HUDEP-2 (cell line): ENCODE data around the gene OR10AD1.

Experiments
- DNase-seq, 76 experiments: peaks; one replicate each; lab custom pipeline; 2025; ENCODE audit not compliant: unreplicated experiment in 76 of 76; lab: John Stamatoyannopoulos, UW

Gene OR10AD1

GRCh38 chr12:48192861-48193260 is 10.2 kb downstream of the OR10AD1 start:
- no peak for DNase-seq

- DNase-seq = no peak
Measured at GRCh38 chr12:48191096-48191495, 12.0 kb downstream of the OR10AD1 start.

DNA sequence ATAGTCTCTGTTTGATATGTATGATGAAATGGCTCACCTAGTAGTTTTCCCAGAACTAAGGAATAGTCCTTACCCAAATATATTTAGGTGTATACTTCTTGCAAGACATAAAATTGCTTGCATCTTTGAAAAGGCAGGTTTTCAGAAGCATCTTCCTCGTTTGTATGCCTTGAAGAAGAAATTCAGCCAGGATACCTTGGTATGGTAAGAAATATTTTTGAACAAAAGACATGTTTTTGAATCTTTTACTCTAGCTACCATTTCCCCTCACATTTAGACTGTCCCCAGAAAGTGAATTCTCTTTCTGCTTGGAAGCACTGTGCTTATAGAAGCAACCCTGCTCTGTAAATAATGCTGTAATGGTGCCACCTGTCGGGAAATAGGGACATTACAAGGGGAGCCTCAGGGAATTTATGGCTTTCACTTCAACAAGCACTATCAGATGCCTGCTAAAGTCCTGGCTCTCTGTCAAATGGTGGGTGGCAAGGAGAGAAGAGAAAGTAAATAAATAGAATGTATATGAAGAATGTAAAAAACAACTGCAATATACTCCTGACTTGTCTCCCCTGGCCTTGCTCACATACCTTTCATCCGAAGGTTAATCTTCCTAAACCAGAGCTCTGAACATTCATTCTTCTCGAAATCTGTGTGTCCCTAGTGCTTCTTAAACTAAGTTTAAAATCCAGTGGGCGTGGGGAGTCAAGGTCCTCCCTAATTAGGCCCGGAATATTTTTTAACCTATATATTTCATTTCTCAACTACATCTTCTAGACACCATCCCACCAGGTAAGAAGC is 13.6 kb downstream of the OR10AD1 start:
- peak in 61 of 76 experiments; percentile 7 to 81 (median 47) for DNase-seq

- DNase-seq = no peak
Measured at GRCh38 chr12:48187916-48188695, 15.0 kb downstream of the OR10AD1 start.

DNA sequence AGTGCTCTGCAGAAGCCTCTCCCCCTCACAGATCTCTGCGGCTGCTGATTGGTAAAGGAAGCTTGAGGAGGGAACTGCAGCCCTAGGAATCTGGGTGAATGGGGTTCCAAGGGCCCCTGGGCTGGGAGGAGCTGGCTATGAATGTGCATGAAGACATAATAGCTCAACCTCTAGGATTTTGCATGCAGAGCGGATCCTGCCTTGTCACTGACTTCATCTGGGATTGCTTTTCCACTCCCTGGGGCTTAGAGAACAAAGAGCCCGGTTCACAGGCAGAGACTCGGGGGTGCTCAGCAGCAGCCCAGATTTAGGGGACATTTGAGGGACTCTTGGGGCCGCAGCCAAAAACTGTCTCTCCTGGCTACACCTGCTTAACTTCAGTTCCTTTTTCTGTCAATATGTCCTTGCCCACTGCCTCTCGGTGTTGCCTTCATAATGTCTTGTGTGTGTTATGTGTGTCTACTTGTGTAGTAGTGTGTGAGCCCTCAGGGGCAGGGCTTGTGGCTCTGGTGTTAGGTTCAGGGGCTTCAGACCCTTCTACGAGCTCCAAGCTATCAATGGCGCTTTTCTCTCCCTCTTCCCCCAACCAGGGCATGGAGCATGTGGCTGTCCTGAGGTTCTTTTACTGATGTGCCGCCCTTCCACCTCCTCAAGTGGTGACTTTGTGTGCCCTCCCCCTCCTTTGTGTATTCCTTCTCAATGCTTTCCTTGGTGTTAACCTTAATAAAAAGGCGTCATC is 17.7 kb downstream of the OR10AD1 start:
- no peak for DNase-seq

DNA sequence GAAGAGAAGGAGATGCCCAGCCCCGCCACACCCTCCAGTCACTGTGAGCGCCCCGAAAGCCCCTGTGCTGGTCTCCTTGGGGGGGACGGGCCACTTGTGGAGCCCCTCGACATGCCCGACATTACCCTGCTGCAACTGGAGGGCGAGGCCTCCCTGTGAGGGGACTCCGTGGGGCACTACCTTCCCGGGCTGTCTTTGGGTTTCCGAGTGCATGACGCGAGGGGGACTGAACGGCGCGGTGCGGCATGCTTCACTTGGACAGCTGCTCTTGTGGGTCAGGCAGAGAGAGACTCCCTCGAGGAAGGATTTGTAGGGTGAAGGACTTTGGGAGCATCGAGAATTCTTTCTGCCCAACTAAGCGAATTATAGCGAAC is 18.6 kb downstream of the OR10AD1 start:
- no peak for DNase-seq

- no peak for DNase-seq
Measured at GRCh38 chr12:48183876-48184548, 19.1 kb downstream of the OR10AD1 start.

DNA sequence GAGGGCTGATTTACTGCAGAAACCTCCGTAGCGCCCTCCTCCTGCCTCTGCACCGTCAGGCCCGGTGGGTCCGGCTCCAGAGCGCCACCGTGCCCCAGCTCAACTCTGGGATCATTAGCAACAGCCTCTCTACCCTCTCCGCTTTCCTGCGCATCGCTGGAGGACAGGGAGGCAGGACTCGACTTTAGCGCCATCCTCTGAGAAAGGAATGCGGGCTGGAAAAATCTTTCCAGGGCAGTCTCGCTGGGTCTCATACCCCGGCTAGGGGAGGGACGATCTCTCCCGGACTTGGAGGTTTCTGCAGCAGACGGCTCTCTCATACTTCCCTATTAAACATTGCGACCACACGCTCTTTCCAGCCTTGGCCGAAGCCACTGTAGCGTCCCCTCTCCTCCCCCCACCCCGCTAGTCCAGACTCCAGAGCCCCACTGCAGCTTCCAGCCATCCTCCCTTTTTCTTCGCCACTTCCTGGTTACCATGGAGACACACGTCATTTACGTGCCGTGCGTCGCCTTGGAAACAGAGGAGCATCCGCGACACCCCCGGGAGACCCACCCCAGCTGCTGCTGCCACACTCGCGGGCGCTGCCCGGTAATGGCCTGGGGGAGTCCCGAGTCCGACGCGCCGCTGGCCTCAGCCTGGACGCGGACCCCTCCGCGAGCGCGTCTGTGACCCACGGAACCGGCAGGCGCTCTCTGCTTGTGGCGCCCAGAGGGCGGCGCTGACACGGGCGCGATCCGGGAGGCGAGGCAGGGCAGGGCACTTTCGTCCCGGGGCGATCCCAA is 19.8 kb downstream of the OR10AD1 start, which contains the start of gene CCDC184:
Gene CCDC184, plus strand, starts transcription at position 554 of the 785 bp plus-strand sequence. CDS start 479 bp downstream, outside the sequence.
- peak in 27 of 76 experiments; percentile 3 to 43 (median 18) for DNase-seq

GRCh38 chr12:48182631-48183030 is 20.5 kb downstream of the OR10AD1 start:
- DNase-seq = no peak

- no peak for DNase-seq
Measured at GRCh38 chr12:48180857-48181495, 22.1 kb downstream of the OR10AD1 start.

DNA sequence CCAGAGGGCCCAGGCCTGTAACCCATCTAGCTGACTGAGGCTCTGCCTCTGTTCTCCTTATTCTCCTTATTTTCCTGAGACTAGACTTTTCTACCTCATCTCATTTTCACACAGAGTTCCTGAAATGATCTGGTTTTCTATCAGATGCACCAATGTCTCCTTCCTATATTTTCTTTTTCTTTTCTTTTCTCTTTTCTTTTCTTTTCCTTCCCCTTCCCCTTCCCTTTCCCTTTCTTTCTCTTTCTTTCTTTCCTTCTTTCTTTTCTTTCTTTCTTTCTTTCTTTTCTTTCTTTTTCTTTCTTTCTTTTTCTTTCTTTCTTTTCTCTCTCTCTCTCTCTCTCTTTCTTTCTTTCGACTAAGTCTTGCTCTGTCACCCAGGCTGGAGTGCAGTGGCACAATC is 22.7 kb downstream of the OR10AD1 start:
- no peak for DNase-seq

DNA sequence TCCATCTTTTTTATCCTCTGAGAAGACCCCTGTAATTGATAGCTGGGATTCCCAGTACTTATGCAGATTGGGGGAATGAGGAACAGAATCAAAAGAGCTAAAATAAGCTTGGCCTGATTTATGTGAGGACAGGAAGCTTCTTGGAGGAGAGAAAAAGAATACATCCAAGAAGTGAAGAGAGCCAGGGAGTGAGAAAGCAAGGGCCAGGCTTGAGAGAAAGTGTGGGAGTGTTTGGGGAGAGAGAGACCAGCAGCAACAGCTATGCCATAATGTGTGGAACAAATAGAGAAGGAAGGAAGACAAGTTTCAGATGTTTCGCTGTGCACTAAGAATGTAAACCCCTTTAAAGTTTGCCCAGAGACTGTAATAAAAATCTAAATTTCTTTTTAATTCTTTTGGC is 23.6 kb downstream of the OR10AD1 start:
- DNase-seq = no peak

- DNase-seq = no peak
Measured at GRCh38 chr12:48177982-48178381, 25.1 kb downstream of the OR10AD1 start.

- no peak for DNase-seq
Measured at GRCh38 chr12:48176417-48176751, 26.7 kb downstream of the OR10AD1 start.

GRCh38 chr12:48175613-48176416 is 27.3 kb downstream of the OR10AD1 start:
- DNase-seq = no peak

- DNase-seq = no peak
Measured at GRCh38 chr12:48169011-48169410, 34.1 kb downstream of the OR10AD1 start.

- peak in 40 of 76 experiments; percentile 4 to 64 (median 34) for DNase-seq
Measured at GRCh38 chr12:48165089-48165981, 37.8 kb downstream of the OR10AD1 start.

- no peak for DNase-seq
Measured at GRCh38 chr12:48164451-48164850, 38.6 kb downstream of the OR10AD1 start.
